ENCODE results near the gene BCAN.

Gene BCAN

GRCh38 chr1:156660752-156661112 is 18.8 kb downstream of the BCAN start:
- DNase-seq (ENCODE audit: low read depth in 1 of 2, low spot score in 1 of 2), result no peak

GRCh38 chr1:156662005-156662799 is 20.3 kb downstream of the BCAN start:
- DNase-seq (ENCODE audit: low read depth in 1 of 2, low spot score in 1 of 2), result no peak

GRCh38 chr1:156662800-156663055 is 20.8 kb downstream of the BCAN start:
- DNase-seq (ENCODE audit: low read depth in 1 of 2, low spot score in 1 of 2), result no peak

GRCh38 chr1:156663178-156663577 is 21.3 kb downstream of the BCAN start:
- no peak for DNase-seq (ENCODE audit: low read depth in 1 of 2, low spot score in 1 of 2)

GRCh38 chr1:156664046-156664766 is 22.3 kb downstream of the BCAN start:
- DNase-seq (ENCODE audit: low read depth in 1 of 2, low spot score in 1 of 2), result no peak

DNA sequence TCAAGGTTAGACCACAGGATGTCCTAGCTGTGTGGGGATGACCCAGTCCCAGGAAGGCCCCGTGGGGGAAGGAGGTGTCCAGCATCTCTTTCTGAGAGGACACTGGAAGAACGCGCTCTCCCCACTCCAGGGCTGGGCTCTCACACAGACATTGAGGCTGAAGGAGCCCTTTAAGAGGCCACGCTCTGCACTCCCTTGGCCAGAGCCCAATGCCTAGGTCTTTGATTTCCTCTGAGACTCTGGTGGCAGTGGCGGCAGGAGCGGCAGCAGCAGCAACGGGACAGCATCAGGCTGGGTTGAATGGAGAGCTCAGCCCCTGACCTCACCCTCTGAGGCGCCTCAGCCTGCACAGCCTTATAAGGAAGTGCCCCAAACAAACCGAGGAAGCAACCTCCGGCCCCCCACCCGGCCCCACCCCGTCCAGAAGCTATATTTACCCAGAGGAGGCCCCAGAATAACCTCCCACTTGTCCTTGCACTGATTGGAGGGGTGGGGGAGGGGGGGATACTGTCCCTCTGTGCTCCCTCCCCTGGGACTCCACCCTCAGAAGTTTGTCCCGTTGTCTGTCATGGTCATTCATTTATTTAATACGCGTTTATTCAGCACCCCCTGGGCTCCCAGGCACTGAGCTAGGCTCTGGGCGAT is 23.0 kb downstream of the BCAN start:
- no peak for DNase-seq (ENCODE audit: low read depth in 1 of 2, low spot score in 1 of 2)

DNA sequence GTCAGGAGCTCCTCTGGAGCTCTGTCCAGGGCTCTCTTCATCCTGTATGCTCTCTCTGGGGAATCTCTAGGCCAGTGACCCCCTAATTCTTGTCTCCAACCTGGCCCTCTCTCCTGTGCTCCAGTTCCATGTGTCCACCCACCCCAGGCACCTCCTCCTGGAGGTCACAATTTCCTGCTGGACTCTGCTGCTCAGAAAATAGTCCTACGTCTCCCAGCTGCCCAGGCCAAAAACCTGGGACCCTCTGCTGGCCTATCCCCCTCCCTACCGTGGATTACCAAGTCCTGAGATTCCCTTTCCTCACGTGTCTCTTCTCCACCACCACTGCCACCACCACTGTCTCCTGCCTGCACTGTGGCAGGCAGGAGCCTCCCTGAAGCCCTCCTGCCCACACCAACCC is 23.6 kb downstream of the BCAN start:
- DNase-seq (ENCODE audit: low read depth in 1 of 2, low spot score in 1 of 2), result no peak

DNA sequence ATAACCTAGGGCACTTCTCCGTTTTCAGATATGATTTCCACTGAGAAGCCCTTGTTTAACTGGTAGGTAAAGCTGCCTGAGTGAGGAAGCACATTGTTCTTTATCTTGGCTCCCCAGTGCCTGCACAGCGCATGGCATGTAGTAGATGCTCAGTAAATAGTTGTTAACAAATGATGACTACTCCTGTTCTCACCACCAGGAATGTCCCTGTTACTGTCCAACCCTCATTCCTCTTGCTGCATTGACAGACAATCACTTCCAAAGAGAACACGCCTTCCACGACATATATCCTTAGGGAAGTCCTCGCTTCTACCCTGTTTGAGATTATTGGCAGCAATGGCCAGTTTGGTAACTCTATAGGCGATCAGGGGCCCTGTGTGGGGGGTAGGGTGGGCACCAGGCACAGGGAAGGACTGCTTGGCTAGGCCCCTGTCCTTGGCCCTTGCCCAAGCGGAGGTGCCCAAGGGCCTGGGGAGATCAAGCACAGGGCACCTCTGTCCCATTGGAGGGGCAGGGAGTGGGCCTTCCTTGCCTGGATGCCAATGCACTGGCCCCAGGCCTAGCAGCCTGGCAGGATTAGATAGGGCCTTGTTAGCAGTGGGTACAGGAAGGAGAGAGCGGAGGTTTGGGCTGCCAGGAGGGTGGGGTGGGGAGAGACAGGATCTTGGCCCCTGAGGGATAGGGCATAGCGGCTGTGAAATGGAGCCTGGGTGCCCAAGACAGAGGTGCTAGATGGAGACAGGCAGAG is 25.1 kb downstream of the BCAN start:
- DNase-seq (ENCODE audit: low read depth in 1 of 2, low spot score in 1 of 2), result no peak

GRCh38 chr1:156667610-156667967 is 25.7 kb downstream of the BCAN start:
- no peak for DNase-seq (ENCODE audit: low read depth in 1 of 2, low spot score in 1 of 2)

DNA sequence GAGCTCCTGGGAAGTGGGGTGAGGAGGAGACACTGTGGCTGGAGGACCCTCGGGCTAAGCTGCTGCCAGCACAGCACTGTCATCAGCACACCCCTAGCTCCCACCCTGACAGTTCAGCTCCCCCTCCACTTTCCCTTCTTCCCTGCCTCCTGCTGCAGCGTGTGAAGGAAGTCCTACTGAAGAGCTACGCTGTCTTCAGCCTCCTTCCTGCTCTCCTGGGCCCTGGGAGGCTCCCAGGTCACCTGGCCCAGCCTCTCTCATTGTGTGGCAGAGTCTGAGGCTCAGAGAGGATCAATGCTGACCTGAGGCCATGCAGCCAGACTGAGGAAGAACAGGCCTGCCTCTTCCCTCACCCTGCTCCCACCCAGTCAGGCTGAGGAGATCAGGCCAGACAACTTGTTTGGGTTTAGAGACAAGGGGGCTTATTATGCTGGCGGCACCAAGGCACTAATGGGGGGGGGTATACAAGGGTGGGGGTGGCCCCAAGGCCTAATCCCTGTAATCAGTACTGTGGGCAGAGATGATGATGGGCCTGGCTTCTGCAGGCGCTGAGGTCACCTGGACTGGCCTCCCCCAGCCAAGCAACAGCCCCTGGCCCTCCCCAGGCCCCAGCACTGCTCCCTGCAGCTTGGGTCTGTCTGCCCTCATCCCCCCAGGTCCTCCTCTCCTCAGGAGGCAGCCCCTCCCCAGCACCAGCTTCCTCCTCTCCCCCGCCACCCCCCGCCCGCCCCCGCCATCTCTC is 26.2 kb downstream of the BCAN start:
- DNase-seq (ENCODE audit: low read depth in 1 of 2, low spot score in 1 of 2), result no peak

GRCh38 chr1:156668801-156669637 is 27.1 kb downstream of the BCAN start:
- no peak for DNase-seq (ENCODE audit: low read depth in 1 of 2, low spot score in 1 of 2)

- DNase-seq (ENCODE audit: low read depth in 1 of 2, low spot score in 1 of 2), result no peak
These were observed 27.9 kb downstream of the BCAN start for GRCh38 chr1:156669794-156670193.

DNA sequence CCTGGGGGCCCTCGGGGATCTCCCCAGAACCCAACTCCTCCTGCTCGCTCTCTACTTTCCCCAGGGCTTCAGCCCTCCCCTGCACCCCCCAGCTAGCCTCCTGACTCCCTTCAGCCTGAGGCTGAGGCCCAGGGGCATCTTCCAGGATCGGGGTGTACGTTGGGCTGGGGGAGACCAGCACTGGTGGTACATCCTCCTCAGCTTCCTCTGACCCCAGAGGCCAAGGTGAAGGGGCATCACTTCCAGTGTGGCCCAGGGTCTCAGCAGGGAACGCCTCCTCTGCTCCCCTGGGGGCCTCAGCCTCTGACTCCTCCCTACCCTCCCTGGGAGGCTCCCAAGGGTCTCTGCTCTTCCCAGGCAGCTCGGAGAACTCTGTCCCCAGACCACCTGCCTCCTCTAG is 28.4 kb downstream of the BCAN start:
- DNase-seq (ENCODE audit: low read depth in 1 of 2, low spot score in 1 of 2), result no peak

- no peak for DNase-seq (ENCODE audit: low read depth in 1 of 2, low spot score in 1 of 2)
These were observed 28.9 kb downstream of the BCAN start for GRCh38 chr1:156670791-156671190.

- DNase-seq (ENCODE audit: low read depth in 1 of 2, low spot score in 1 of 2), result no peak
These were observed 29.9 kb downstream of the BCAN start for GRCh38 chr1:156671804-156672203.

DNA sequence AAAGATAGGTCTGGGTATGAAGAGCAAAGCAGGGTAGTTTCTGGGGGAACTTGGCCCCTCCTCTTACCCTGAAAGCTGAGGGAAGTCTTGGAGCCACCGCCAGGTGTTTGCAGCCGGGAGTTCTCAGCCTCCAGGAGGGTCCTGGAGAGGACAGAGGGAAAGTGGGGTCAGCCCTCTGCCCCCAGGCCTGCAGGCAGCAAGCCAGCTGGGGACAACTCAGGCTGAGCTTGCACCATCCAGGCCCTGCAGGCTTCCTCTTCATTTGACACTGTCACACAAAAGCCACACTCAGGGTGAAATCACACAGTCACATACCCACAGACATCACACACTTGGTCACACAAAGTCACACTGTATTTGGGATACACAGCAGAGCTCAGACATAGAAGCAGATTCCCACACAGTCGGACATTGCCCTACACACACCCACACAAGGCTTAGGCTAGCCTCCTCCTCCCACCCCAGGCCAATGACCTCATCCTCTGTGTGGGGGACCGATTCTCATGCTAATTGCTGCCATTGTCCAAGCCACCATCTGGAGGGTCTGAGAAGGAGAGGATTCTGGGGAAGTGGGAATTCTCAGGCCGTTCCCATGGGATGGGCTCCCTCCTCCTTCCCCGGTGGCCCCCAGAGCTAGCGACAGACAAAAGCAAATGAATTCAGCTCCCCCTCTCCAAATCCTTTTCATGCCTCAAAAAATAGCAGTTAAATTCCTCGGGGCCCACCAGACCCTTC is 31.6 kb downstream of the BCAN start:
- DNase-seq (ENCODE audit: low read depth in 1 of 2, low spot score in 1 of 2), result no peak

DNA sequence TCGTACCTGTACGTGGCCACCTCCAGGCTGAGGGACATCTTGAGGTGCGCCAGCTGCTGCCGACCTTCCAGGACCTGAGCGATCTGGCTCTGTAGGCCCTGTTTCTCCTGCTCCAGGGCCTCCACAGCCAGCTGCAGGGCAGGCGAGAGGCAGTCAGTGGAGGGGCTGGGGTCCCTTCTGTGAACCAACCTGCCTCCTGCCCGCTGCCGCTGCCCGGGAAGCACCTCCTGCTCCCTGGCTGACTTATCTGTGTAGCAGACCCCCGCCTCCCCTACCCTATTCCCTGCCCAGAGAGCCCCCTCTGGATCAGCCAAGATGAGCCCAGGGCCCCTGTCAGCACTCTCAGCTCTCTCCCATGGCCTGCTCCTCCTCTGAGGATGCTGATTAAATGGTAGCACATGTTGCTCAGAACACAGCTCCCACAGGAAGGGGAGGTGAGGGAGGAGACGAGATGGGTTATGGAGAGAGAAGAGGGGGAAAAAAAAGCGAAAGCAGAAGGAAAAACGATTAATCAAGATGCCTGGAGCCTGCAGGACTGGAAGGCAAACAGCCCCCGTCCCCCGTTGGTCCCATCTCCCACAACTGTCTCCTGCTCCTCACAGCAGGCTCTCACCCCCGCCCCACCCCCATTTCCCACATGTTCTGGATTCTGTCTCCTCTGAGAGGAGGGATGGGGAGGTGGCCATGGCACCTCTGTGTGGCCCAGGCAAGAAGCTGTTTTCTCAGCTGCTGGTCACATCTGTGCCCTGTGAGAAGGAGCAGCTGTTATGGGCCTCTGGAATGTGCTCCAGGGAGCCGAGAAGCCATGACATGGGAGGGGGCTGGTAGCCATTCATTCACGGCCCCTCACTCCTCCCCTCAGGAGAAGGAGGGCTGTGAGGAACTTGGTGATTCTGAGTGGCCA is 33.5 kb downstream of the BCAN start:
- no peak for DNase-seq (ENCODE audit: low read depth in 1 of 2, low spot score in 1 of 2)

- DNase-seq (ENCODE audit: low read depth in 1 of 2, low spot score in 1 of 2), result no peak
These were observed 34.4 kb downstream of the BCAN start for GRCh38 chr1:156676114-156676819.
